IMR-90 (cell line): ENCODE results near the gene MKS1. TPM values are rescaled to one million over a fixed set of nuclear protein-coding genes. Genes with fewer than 3 reads are reported as not detected.

Experiments
- ATAC-seq: fragments of 200-7000 bp; cut with Tn5 transposase; 2 replicates; pipeline ENCODE4 v1.9.1; 2020; ENCODE audit warnings: low read depth, mild to moderate bottlenecking, moderate library complexity
- Bru-seq: library from RNA; stranded (reverse); fragments of 400-500 nt; gene quantifications from one replicate; lab custom pipeline; 2021; lab: Mats Ljungman, UMichigan
- BruChase-seq, 2 experiments: library from RNA; stranded (reverse); fragments of 400-500 nt; gene quantifications; one replicate each; lab custom pipeline; 2021; lab: Mats Ljungman, UMichigan
- BruUV-seq: library from RNA; stranded (reverse); fragments of 400-500 nt; replicated peaks from 2 replicates; lab custom pipeline; 2021; lab: Mats Ljungman, UMichigan
- CTCF ChIA-PET: fragments of 300-600 bp; formaldehyde crosslinking; extraction: SDS; loops from one replicate; lab custom pipeline; 2021; ENCODE audit warnings: antibody characterized with exemption; lab: Yijun Ruan, JAX
- POLR2A ChIA-PET: fragments of 300-600 bp; sonication (Branson Sonifier 250); formaldehyde crosslinking; loops from one replicate; lab custom pipeline; 2022; ENCODE audit warnings: antibody characterized with exemption; ENCODE audit not compliant: unreplicated experiment; lab: Charles Lee
- DNase-seq: peaks from one replicate; pipeline ENCODE4 v3.0.0; 2013
- H2AFZ ChIP-seq: replicated peaks from 2 replicates; pipeline ENCODE3; 2013; ENCODE audit warnings: low read length, mild to moderate bottlenecking; ENCODE audit not compliant: poor library complexity
- H2AK5ac ChIP-seq: 2 replicates; pipeline ENCODE4 v1.6.1; 2013; ENCODE audit warnings: low read depth, low read length, inconsistent platforms
- H2AK9ac ChIP-seq: replicated peaks from 2 replicates; pipeline ENCODE3; 2013; ENCODE audit warnings: mild to moderate bottlenecking, low read depth, low read length, moderate library complexity; ENCODE audit not compliant: poor library complexity
- H2BK120ac ChIP-seq: 2 replicates; pipeline ENCODE4 v1.6.1; 2013; ENCODE audit warnings: low read depth, low read length, inconsistent platforms
- H2BK15ac ChIP-seq: 3 replicates; pipeline ENCODE4 v1.6.1; 2013; ENCODE audit warnings: low read depth, low read length, inconsistent platforms
- H2BK20ac ChIP-seq: 2 replicates; pipeline ENCODE4 v1.6.1; 2013; ENCODE audit warnings: low read depth, mild to moderate bottlenecking, inconsistent platforms, low read length, moderate library complexity
- H2BK5ac ChIP-seq: 2 replicates; pipeline ENCODE4 v1.6.1; 2013; ENCODE audit warnings: mild to moderate bottlenecking, low read depth, low read length, inconsistent platforms; ENCODE audit not compliant: poor library complexity, severe bottlenecking
- H3K14ac ChIP-seq: replicated peaks from 2 replicates; pipeline ENCODE4 v1.6.1; 2013; ENCODE audit warnings: low read depth, low read length, inconsistent platforms
- H3K18ac ChIP-seq: 2 replicates; pipeline ENCODE4 v1.6.1; 2013; ENCODE audit warnings: low read depth, low read length, control low read depth
- H3K23ac ChIP-seq: 2 replicates; pipeline ENCODE4 v1.6.1; 2013; ENCODE audit warnings: low read depth, low read length, inconsistent platforms
- H3K27ac ChIP-seq: 2 replicates; pipeline ENCODE4 v1.5.1; 2013; ENCODE audit warnings: mild to moderate bottlenecking, control low read depth, low read length; ENCODE audit not compliant: insufficient read depth
- H3K27me3 ChIP-seq: 2 replicates; pipeline ENCODE4 v1.6.1; 2013; ENCODE audit warnings: low read length; ENCODE audit not compliant: control insufficient read depth, insufficient read depth
- H3K36me3 ChIP-seq: 2 replicates; pipeline ENCODE4 v1.6.1; 2013; ENCODE audit warnings: low read length, mixed read lengths; ENCODE audit not compliant: control insufficient read depth, insufficient read depth
- H3K4ac ChIP-seq: 2 replicates; pipeline ENCODE4 v1.6.1; 2013; ENCODE audit warnings: low read depth, low read length, inconsistent platforms
- H3K4me1 ChIP-seq: 2 replicates; pipeline ENCODE4 v1.6.1; 2013; ENCODE audit warnings: low read length, mixed read lengths; ENCODE audit not compliant: control insufficient read depth, insufficient read depth
- H3K4me2 ChIP-seq: 2 replicates; pipeline ENCODE4 v1.6.1; 2013; ENCODE audit warnings: low read depth, mild to moderate bottlenecking, control low read depth, low read length, moderate library complexity
- H3K4me3 ChIP-seq: 2 replicates; pipeline ENCODE4 v1.5.1; 2013; ENCODE audit warnings: low read depth, mild to moderate bottlenecking, control low read depth, low read length, moderate library complexity; ENCODE audit not compliant: insufficient read depth
- H3K56ac ChIP-seq: 2 replicates; pipeline ENCODE4 v1.6.1; 2013; ENCODE audit warnings: low read length, inconsistent platforms; ENCODE audit not compliant: insufficient read depth; ENCODE audit errors: extremely low read depth
- H3K79me1 ChIP-seq, 2 experiments: 2 replicates each; pipeline ENCODE4 v1.6.1; 2013; ENCODE audit warnings: low read length in 2 of 2, inconsistent platforms in 1 of 2, low read depth in 1 of 2
- H3K9ac ChIP-seq: 2 replicates; pipeline ENCODE4 v1.6.1; 2013; ENCODE audit warnings: low read depth, low read length, control low read depth
- H3K9me1 ChIP-seq: 2 replicates; pipeline ENCODE4 v1.6.1; 2013; ENCODE audit warnings: low read length, inconsistent platforms; ENCODE audit not compliant: insufficient read depth
- H3K9me3 ChIP-seq: 2 replicates; pipeline ENCODE4 v1.6.1; 2013; ENCODE audit warnings: low read length; ENCODE audit not compliant: control insufficient read depth, insufficient read depth
- H4K20me1 ChIP-seq: 2 replicates; pipeline ENCODE4 v1.6.1; 2013; ENCODE audit warnings: low read length, inconsistent platforms; ENCODE audit not compliant: insufficient read depth
- H4K5ac ChIP-seq: 2 replicates; pipeline ENCODE4 v1.6.1; 2013; ENCODE audit warnings: mild to moderate bottlenecking, low read depth, low read length, control low read depth
- H4K8ac ChIP-seq, 2 experiments: 2 replicates each; pipeline ENCODE4 v1.6.1; 2013; ENCODE audit warnings: low read depth in 2 of 2, low read length in 2 of 2, control low read depth in 1 of 2, inconsistent platforms in 1 of 2
- H4K91ac ChIP-seq: 2 replicates; pipeline ENCODE4 v1.6.1; 2013; ENCODE audit warnings: low read depth, low read length, inconsistent platforms; ENCODE audit not compliant: insufficient read depth
- BHLHE40 ChIP-seq: fragments of 150-350 bp; IDR thresholded peaks from 2 replicates; pipeline ENCODE4 v1.6.1; 2016; ENCODE audit warnings: mild to moderate bottlenecking, low read depth, low read length
- CEBPB ChIP-seq: IDR thresholded peaks from 2 replicates; pipeline ENCODE4 v1.6.1; 2012; ENCODE audit warnings: low read depth, low read length, improper control_type of control experiment
- CHD1 ChIP-seq: IDR thresholded peaks from 2 replicates; pipeline ENCODE4 v1.6.1; 2012; ENCODE audit warnings: low read depth, low read length, improper control_type of control experiment
- CTCF ChIP-seq: conservative IDR thresholded peaks from 2 replicates; pipeline ENCODE4 v1.5.1; 2012; ENCODE audit warnings: mild to moderate bottlenecking, low read depth, low read length, improper control_type of control experiment
- FOS ChIP-seq: fragments of 150-350 bp; IDR thresholded peaks from 2 replicates; pipeline ENCODE4 v1.6.1; 2016; ENCODE audit warnings: low read depth, low read length
- NFE2L2 ChIP-seq: fragments of 150-350 bp; IDR thresholded peaks from 2 replicates; pipeline ENCODE4 v1.6.1; 2016; ENCODE audit warnings: low read depth, mild to moderate bottlenecking, low read length
- POLR2A ChIP-seq: IDR thresholded peaks from 2 replicates; pipeline ENCODE4 v1.6.1; 2012; ENCODE audit warnings: mild to moderate bottlenecking, low read depth, low read length
- RCOR1 ChIP-seq: IDR thresholded peaks from 2 replicates; pipeline ENCODE4 v1.6.1; 2012; ENCODE audit warnings: mild to moderate bottlenecking, low read length, improper control_type of control experiment; ENCODE audit not compliant: insufficient replicate concordance
- SMC3 ChIP-seq: fragments of 150-350 bp; IDR thresholded peaks from 2 replicates; pipeline ENCODE4 v1.6.1; 2016; ENCODE audit warnings: low read depth, mild to moderate bottlenecking, antibody characterized with exemption, low read length, moderate library complexity
- WGBS, 2 experiments: methylation state at CpG; one replicate each; pipeline versions ENCODE4 v1.1.5 to v1.1.7; 2013; ENCODE audit warnings: missing lambda C conversion rate in 2 of 2; ENCODE audit not compliant: insufficient read length in 1 of 2; ENCODE audit errors: extremely low coverage in 2 of 2; 5-methylcytosine and 5-hydroxymethylcytosine counted together
- dilution Hi-C: fragments of 300-500 bp; cut with HindIII; formaldehyde crosslinking; loops from one replicate; pipeline ENCODE4 v1.14.3; 2018; ENCODE audit warnings: low sequenced_read_pairs; ENCODE audit not compliant: unreplicated experiment
- in situ Hi-C: fragments of 300-500 bp; cut with MboI; formaldehyde crosslinking; loops from 3 replicates; pipeline ENCODE4 v1.14.3; 2019; ENCODE audit warnings: low sequenced_read_pairs, inconsistent platforms, mixed read lengths
- intact Hi-C: fragments of 100-400 bp; cut with micrococcal nuclease; formaldehyde crosslinking; loops from 2 replicates; pipeline ENCODE4 v1.10.0; 2022
- long read RNA-seq: library from polyadenylated mRNA; unstranded; transcript quantifications from one replicate; pipeline ENCODE4 v2.0.0, GENCODE V29; 2021; ENCODE audit not compliant: unreplicated experiment
- polyA plus RNA-seq, 3 experiments: library from polyadenylated mRNA; depleted of rRNA; stranded (reverse); fragments of >200 nt; gene quantifications; 2 replicates each; pipeline ENCODE4 v1.2.3, GENCODE V29; 2012; ENCODE audit warnings: low replicate concordance in 1 of 3
- total RNA-seq: library from RNA; depleted of rRNA; stranded (reverse); fragments of >200 nt; gene quantifications from 2 replicates; pipeline ENCODE4 v1.2.3, GENCODE V29; 2012; rRNA removed
- TF ChIP-seq, protein P1 (sequence below): fragments of 150-350 bp; IDR thresholded peaks from 2 replicates; pipeline ENCODE4 v1.6.1; 2017; ENCODE audit warnings: mild to moderate bottlenecking, antibody characterized with exemption, low read length, low read depth
- TF ChIP-seq, protein P2 (sequence below): fragments of 150-350 bp; IDR thresholded peaks from 2 replicates; pipeline ENCODE4 v1.6.1; 2016; ENCODE audit warnings: low read depth, mild to moderate bottlenecking, low read length, moderate library complexity, borderline replicate concordance

Gene MKS1
- total RNA-seq (8.9 and 11.5 TPM in 2 replicates), polyA plus RNA-seq (2012; rRNA removed) (11.0 and 13.2 TPM in 2 replicates), Bru-seq, nascent RNA (percentile 45 among the genes with signal in this experiment), BruChase-seq, experiment 1, labeled RNA remaining after a 6-hour chase (percentile 49 among the genes with signal in this experiment), BruChase-seq, experiment 2, labeled RNA remaining after a 2-hour chase (percentile 45 among the genes with signal in this experiment)
- polyA plus RNA-seq (2012; cell fraction: cytosol; rRNA removed): 5.2 and 6.8 TPM in 2 replicates
- polyA plus RNA-seq (2012; cell fraction: nucleus; rRNA removed; ENCODE audit: low replicate concordance): 18.8 and 24.9 TPM in 2 replicates
- long read RNA-seq, transcript MKS1-202 (18 exons, 2,397 nt): major isoform, 9 of 17 reads
- long read RNA-seq, partial matches to known transcripts: 1 of 17 reads
- long read RNA-seq, other reads (novel, unspliced or antisense): 6 of 17 reads

GRCh38 chr17:58219007-58219788, at the start of gene MKS1:
Gene MKS1 (minus strand): TSS chr17:58219255. CDS start chr17:58219230, 25 bp downstream.
- peak within 1 kb of the TSS; percentile 99 for H2AFZ ChIP-seq
- H3K9me1 ChIP-seq: peaks cover 5% of the 10 kb centered on the region; the same call in 1 of the 2 replicates
- peak within 1 kb of the TSS; percentile 83; the same call in 1 of the 2 replicates for H3K23ac ChIP-seq
- 1% methylated on average over 43 of the region's 56 CpGs; no CpG with 5 or more reads in 1 of the 2 experiments for WGBS, 2 experiments
- BruUV-seq: no TSS peak
- no peaks in the 10 kb centered on the region for H4K20me1 ChIP-seq
- H4K91ac ChIP-seq: peak within 1 kb of the TSS; percentile 57
- peak within 1 kb of the TSS; percentile 14; the same call in 1 of the 2 replicates for H3K18ac ChIP-seq
- no peaks in the 10 kb centered on the region for H3K27me3 ChIP-seq
- DNase-seq (peak; percentile 85), ATAC-seq (peak; percentile 100)
- H3K14ac ChIP-seq: peak within 1 kb of the TSS; percentile 85
- ChIA-PET CTCF (interaction anchor here (0.5 to 0.6 kb wide), 2 partner anchors 12 to 340 kb away, joined by 3 to 4 read pairs; no protein-coding TSS in a partner anchor), POLR2A (no interaction called here)
- H4K5ac ChIP-seq: peak within 1 kb of the TSS; percentile 96
- peak within 1 kb of the TSS; percentile 71 for H3K4me3 ChIP-seq
- H3K9ac ChIP-seq: peak within 1 kb of the TSS; percentile 83
- peak within 1 kb of the TSS; percentile 69 for H3K4ac ChIP-seq
- H3K27ac ChIP-seq: peak within 1 kb of the TSS; percentile 63
- H4K8ac ChIP-seq: peak within 1 kb of the TSS; percentile 94 to 96
- H3K4me1 ChIP-seq: peaks cover 3% of the 10 kb centered on the region; the same call in 1 of the 2 replicates
- H2BK5ac ChIP-seq: peak within 1 kb of the TSS; percentile 11
- no peak within 1 kb of the TSS for H2BK20ac ChIP-seq
- peaks cover 4% of the 10 kb centered on the region; the same call in 1 of the 2 replicates for H3K36me3 ChIP-seq
- H2BK120ac ChIP-seq: peak within 1 kb of the TSS; percentile 26; the same call in 1 of the 2 replicates
- peak within 1 kb of the TSS; percentile 94 for H3K4me2 ChIP-seq
- in situ Hi-C loops: no loop called here
- peak within 1 kb of the TSS; percentile 28 for H2AK9ac ChIP-seq
- H3K9me3 ChIP-seq: no peaks in the 10 kb centered on the region
- H3K56ac ChIP-seq: peak within 1 kb of the TSS; percentile 37; the same call in 1 of the 2 replicates
- dilution Hi-C loops: no loop called here
- intact Hi-C loops: no loop called here
- peaks cover 5% of the 10 kb centered on the region in 2 experiments; a peak in 2 of 4 replicates for H3K79me1 ChIP-seq
- H2AK5ac ChIP-seq: no peak within 1 kb of the TSS
- H2BK15ac ChIP-seq: no peak within 1 kb of the TSS
- TF ChIP-seq, protein P1, sequence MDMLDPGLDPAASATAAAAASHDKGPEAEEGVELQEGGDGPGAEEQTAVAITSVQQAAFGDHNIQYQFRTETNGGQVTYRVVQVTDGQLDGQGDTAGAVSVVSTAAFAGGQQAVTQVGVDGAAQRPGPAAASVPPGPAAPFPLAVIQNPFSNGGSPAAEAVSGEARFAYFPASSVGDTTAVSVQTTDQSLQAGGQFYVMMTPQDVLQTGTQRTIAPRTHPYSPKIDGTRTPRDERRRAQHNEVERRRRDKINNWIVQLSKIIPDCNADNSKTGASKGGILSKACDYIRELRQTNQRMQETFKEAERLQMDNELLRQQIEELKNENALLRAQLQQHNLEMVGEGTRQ: no peak
- TF ChIP-seq CTCF: peak; percentile 59
- TF ChIP-seq FOS: no peak
- TF ChIP-seq, protein P2, sequence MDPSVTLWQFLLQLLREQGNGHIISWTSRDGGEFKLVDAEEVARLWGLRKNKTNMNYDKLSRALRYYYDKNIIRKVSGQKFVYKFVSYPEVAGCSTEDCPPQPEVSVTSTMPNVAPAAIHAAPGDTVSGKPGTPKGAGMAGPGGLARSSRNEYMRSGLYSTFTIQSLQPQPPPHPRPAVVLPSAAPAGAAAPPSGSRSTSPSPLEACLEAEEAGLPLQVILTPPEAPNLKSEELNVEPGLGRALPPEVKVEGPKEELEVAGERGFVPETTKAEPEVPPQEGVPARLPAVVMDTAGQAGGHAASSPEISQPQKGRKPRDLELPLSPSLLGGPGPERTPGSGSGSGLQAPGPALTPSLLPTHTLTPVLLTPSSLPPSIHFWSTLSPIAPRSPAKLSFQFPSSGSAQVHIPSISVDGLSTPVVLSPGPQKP: no peak
- peak; percentile 42; the same call in 1 of the 2 replicates for TF ChIP-seq POLR2A
- no peak for TF ChIP-seq SMC3
- TF ChIP-seq CHD1: no peak
- no peak for TF ChIP-seq CEBPB
- no peak for TF ChIP-seq NFE2L2
- no peak for TF ChIP-seq BHLHE40
- no peak for TF ChIP-seq RCOR1
